Mesenchymal stem cell (in vitro differentiated cells and primary cell): Measurements from ENCODE around the gene LARGE1.
"Not testable (repeated sequence)": the region's sequence is repeated elsewhere in the genome, so short reads cannot be mapped to it uniquely, and the experiment has no call there.

ENCODE experiments used
- DNase-seq: peaks from one replicate; pipeline ENCODE4 v3.0.0-alpha.2; 2013
- H2AFZ ChIP-seq: one replicate; pipeline ENCODE4 v1.6.1; 2013; ENCODE audit warnings: low read depth, mild to moderate bottlenecking, control low read depth, inconsistent platforms, low read length, moderate library complexity
- H2AK5ac ChIP-seq: 2 replicates; pipeline ENCODE4 v1.6.1; 2013; ENCODE audit warnings: low read length, moderate library complexity, mild to moderate bottlenecking, inconsistent platforms; ENCODE audit not compliant: severe bottlenecking
- H2BK120ac ChIP-seq: one replicate; pipeline ENCODE4 v1.6.1; 2013; ENCODE audit warnings: low read depth, mild to moderate bottlenecking, inconsistent platforms, low read length, moderate library complexity
- H2BK12ac ChIP-seq, 2 experiments: one replicate each; pipeline ENCODE4 v1.6.1; 2013; ENCODE audit warnings: inconsistent platforms in 2 of 2, low read length in 2 of 2, mild to moderate bottlenecking in 2 of 2, moderate library complexity in 2 of 2, control low read depth in 1 of 2
- H2BK15ac ChIP-seq: one replicate; pipeline ENCODE4 v1.6.1; 2013; ENCODE audit warnings: mild to moderate bottlenecking, low read depth, inconsistent platforms; ENCODE audit not compliant: poor library complexity, severe bottlenecking
- H2BK5ac ChIP-seq: 2 replicates; pipeline ENCODE4 v1.6.1; 2013; ENCODE audit warnings: low read depth, mild to moderate bottlenecking, low read length, control low read depth, inconsistent platforms; ENCODE audit not compliant: poor library complexity, severe bottlenecking
- H3K14ac ChIP-seq, 2 experiments: one replicate each; pipeline ENCODE4 v1.6.1; 2013; ENCODE audit warnings: inconsistent platforms in 2 of 2, low read length in 2 of 2, control low read depth in 1 of 2, mild to moderate bottlenecking in 1 of 2, moderate library complexity in 1 of 2
- H3K18ac ChIP-seq, 2 experiments: one replicate each; pipeline ENCODE4 v1.6.1; 2013; ENCODE audit warnings: inconsistent platforms in 2 of 2, low read length in 2 of 2, control low read depth in 1 of 2, low read depth in 1 of 2, mild to moderate bottlenecking in 1 of 2
- H3K23ac ChIP-seq, 2 experiments: one replicate each; pipeline ENCODE4 v1.6.1; 2013; ENCODE audit warnings: inconsistent platforms in 2 of 2, low read length in 2 of 2, mild to moderate bottlenecking in 2 of 2, moderate library complexity in 2 of 2, control low read depth in 1 of 2
- H3K27ac ChIP-seq: 2 replicates; pipeline ENCODE4 v1.5.1; 2013; ENCODE audit warnings: mild to moderate bottlenecking, moderate library complexity, low read length, control low read depth, inconsistent platforms; ENCODE audit not compliant: poor library complexity, severe bottlenecking
- H3K27me3 ChIP-seq, 2 experiments: 2 replicates each; pipeline versions ENCODE4 v1.6.1 to v1.7.0; 2013; ENCODE audit warnings: low read length in 2 of 2, mild to moderate bottlenecking in 2 of 2, moderate library complexity in 2 of 2, control low read depth in 1 of 2, inconsistent platforms in 1 of 2; ENCODE audit not compliant: control insufficient read depth in 1 of 2, insufficient read depth in 1 of 2
- H3K36me3 ChIP-seq, 2 experiments: 2 replicates each; pipeline versions ENCODE4 v1.6.1 to v1.7.0; 2013; ENCODE audit warnings: low read length in 2 of 2, control low read depth in 1 of 2, inconsistent platforms in 1 of 2, low read depth in 1 of 2, mild to moderate bottlenecking in 1 of 2; ENCODE audit not compliant: insufficient read depth in 2 of 2, control insufficient read depth in 1 of 2
- H3K4ac ChIP-seq, 2 experiments: one replicate each; pipeline ENCODE4 v1.6.1; 2013; ENCODE audit warnings: inconsistent platforms in 2 of 2, low read length in 2 of 2, mild to moderate bottlenecking in 2 of 2, moderate library complexity in 2 of 2, control low read depth in 1 of 2, low read depth in 1 of 2
- H3K4me1 ChIP-seq: 2 replicates; pipeline ENCODE4 v1.6.1; 2013; ENCODE audit warnings: low read depth, low read length, control low read depth; ENCODE audit not compliant: control insufficient read depth, insufficient read depth
- H3K4me2 ChIP-seq: 2 replicates; pipeline ENCODE4 v1.6.1; 2013; ENCODE audit warnings: low read length, mild to moderate bottlenecking, inconsistent platforms; ENCODE audit not compliant: poor library complexity, severe bottlenecking
- H3K4me3 ChIP-seq, 2 experiments: 2 replicates each; pipeline versions ENCODE4 v1.5.1 to v1.7.0; 2013; ENCODE audit warnings: low read length in 2 of 2, mild to moderate bottlenecking in 2 of 2, control low read depth in 1 of 2, low read depth in 1 of 2; ENCODE audit not compliant: insufficient read depth in 1 of 2
- H3K79me1 ChIP-seq: replicated peaks from 2 replicates; pipeline ENCODE4 v1.6.1; 2013; ENCODE audit warnings: mild to moderate bottlenecking, control low read depth, low read length, inconsistent platforms; ENCODE audit not compliant: poor library complexity, severe bottlenecking
- H3K9ac ChIP-seq: 2 replicates; pipeline ENCODE4 v1.7.0; 2013; ENCODE audit warnings: mild to moderate bottlenecking, low read length, moderate library complexity
- H3K9me3 ChIP-seq: 2 replicates; pipeline ENCODE4 v1.7.0; 2013; ENCODE audit warnings: mild to moderate bottlenecking, low read length; ENCODE audit not compliant: control insufficient read depth
- H4K8ac ChIP-seq: one replicate; pipeline ENCODE4 v1.6.1; 2013; ENCODE audit warnings: inconsistent platforms, mild to moderate bottlenecking, low read length, moderate library complexity
- H4K91ac ChIP-seq: one replicate; pipeline ENCODE4 v1.6.1; 2013; ENCODE audit warnings: mild to moderate bottlenecking, low read length, inconsistent platforms
- WGBS: methylation state at CpG from one replicate; pipeline ENCODE4 v1.1.7; 2013; ENCODE audit warnings: mixed read lengths; 5-methylcytosine and 5-hydroxymethylcytosine counted together

Gene LARGE1

GRCh38 chr22:33860386-33860785 lies 59.9 kb downstream of the LARGE1 start:
- H3K9ac ChIP-seq: no peak overlapping the region
- no peak overlapping the region for H2BK5ac ChIP-seq
- H3K4me2 ChIP-seq: no peak overlapping the region
- H3K36me3 ChIP-seq: no peaks in the 10 kb centered on the region
- H3K23ac ChIP-seq: no peak overlapping the region
- no peak for DNase-seq
- no peak overlapping the region for H3K4me3 ChIP-seq
- H4K8ac ChIP-seq: no peak overlapping the region
- H2BK15ac ChIP-seq: no peak overlapping the region
- H3K4me1 ChIP-seq: no peaks in the 10 kb centered on the region
- H4K91ac ChIP-seq: no peak overlapping the region
- no peak overlapping the region for H3K4ac ChIP-seq
- no peak overlapping the region for H2AFZ ChIP-seq
- peaks cover 5% of the 10 kb centered on the region for H3K79me1 ChIP-seq
- no peak overlapping the region for H2BK12ac ChIP-seq
- H3K9me3 ChIP-seq: no peaks in the 10 kb centered on the region
- H3K18ac ChIP-seq: no peak overlapping the region
- H2BK120ac ChIP-seq: no peak overlapping the region
- WGBS: 91% methylated on average over 8 of the region's 8 CpGs
- H3K14ac ChIP-seq: no peak overlapping the region
- no peak overlapping the region for H3K27ac ChIP-seq
- H2AK5ac ChIP-seq: no peak overlapping the region
- no peaks in the 10 kb centered on the region for H3K27me3 ChIP-seq

- Histone ChIP-seq H3K14ac (no peak overlapping the region), H4K8ac (no peak overlapping the region)
- 96% methylated on average over 5 of the region's 6 CpGs for WGBS
Measured at GRCh38 chr22:33859311-33859710, 61.0 kb downstream of the LARGE1 start.

GRCh38 chr22:33858653-33859052 lies 61.6 kb downstream of the LARGE1 start:
- not testable (repeated sequence) for H2BK120ac ChIP-seq, H3K14ac ChIP-seq, H2AFZ ChIP-seq, H4K8ac ChIP-seq, DNase-seq, H3K4me1 ChIP-seq, H3K4me3 ChIP-seq, H3K36me3 ChIP-seq, H2BK12ac ChIP-seq, H3K79me1 ChIP-seq, H3K4me2 ChIP-seq, H3K18ac ChIP-seq, H2BK5ac ChIP-seq, H3K27ac ChIP-seq, H3K9ac ChIP-seq, H3K4ac ChIP-seq, H2AK5ac ChIP-seq, H3K23ac ChIP-seq, H4K91ac ChIP-seq, H2BK15ac ChIP-seq, H3K27me3 ChIP-seq, H3K9me3 ChIP-seq
- WGBS: over 99% methylated on average over 4 of the region's 5 CpGs

More at GRCh38 chr22:33859311-33859710, 61.0 kb downstream of the LARGE1 start:
- Histone ChIP-seq H2BK12ac (no peak overlapping the region), H4K91ac (no peak overlapping the region), H3K9me3 (no peaks in the 10 kb centered on the region), H3K9ac (no peak overlapping the region), H3K4me1 (peaks cover 3% of the 10 kb centered on the region), H3K18ac (no peak overlapping the region), H3K36me3 (no peaks in the 10 kb centered on the region), H3K79me1 (peaks cover 5% of the 10 kb centered on the region), H2BK15ac (no peak overlapping the region), H2AFZ (no peak overlapping the region), H3K27ac (no peak overlapping the region), H2BK120ac (no peak overlapping the region), H2AK5ac (no peak overlapping the region), H3K27me3 (no peaks in the 10 kb centered on the region), H3K4me2 (no peak overlapping the region), H3K4me3 (no peak overlapping the region), H3K4ac (no peak overlapping the region), H3K23ac (no peak overlapping the region), H2BK5ac (no peak overlapping the region)
- no peak for DNase-seq

DNA sequence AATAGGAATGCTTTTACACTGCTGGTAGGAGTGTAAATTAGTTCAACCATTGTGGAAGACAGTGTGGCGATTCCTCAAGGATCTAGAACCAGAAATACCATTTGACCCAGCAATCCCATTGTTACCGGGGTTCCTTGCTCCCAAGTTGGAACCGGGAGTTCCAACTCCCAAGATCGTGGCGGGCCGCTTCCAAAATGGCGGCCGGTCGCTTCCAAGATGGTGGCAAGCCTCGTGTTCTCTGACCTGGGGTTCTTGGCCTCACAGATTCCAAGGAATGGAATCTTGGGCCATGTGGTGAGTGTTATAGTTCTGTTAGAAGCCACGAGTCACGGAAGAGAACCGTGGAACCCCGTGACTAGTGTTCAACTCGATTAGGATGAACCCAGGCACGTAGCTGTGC lies 62.5 kb downstream of the LARGE1 start:
- H2BK15ac ChIP-seq: not testable (repeated sequence)

More for the DNA sequence above, 62.5 kb downstream of the LARGE1 start:
- not testable (repeated sequence) for H3K4me3 ChIP-seq, H4K8ac ChIP-seq, H3K18ac ChIP-seq, H3K4me2 ChIP-seq, H2BK120ac ChIP-seq, H3K14ac ChIP-seq, H2BK12ac ChIP-seq, H3K27me3 ChIP-seq, H3K27ac ChIP-seq, H3K4me1 ChIP-seq, H2AFZ ChIP-seq, H3K4ac ChIP-seq, H4K91ac ChIP-seq, H3K9me3 ChIP-seq, H3K36me3 ChIP-seq, H3K23ac ChIP-seq, H3K79me1 ChIP-seq, H3K9ac ChIP-seq, H2BK5ac ChIP-seq, DNase-seq, H2AK5ac ChIP-seq
- WGBS: 99% methylated on average over 15 of the region's 16 CpGs
